ENCODE results near the gene PLXNA4.

The PLXNA4 gene

GRCh38 chr7:132161976-132162375, 414.3 kb downstream of the PLXNA4 start:
- in situ Hi-C loops (cut with HindIII; ENCODE audit: low sequenced_read_pairs) = no loop called here

GRCh38 chr7:132161533-132161915, 414.7 kb downstream of the PLXNA4 start:
- in situ Hi-C loops (cut with HindIII; ENCODE audit: low sequenced_read_pairs) = no loop called here

GRCh38 chr7:132160611-132161532, 415.4 kb downstream of the PLXNA4 start:
- in situ Hi-C loops (cut with HindIII; ENCODE audit: low sequenced_read_pairs) = no loop called here

GRCh38 chr7:132158841-132159240, 417.4 kb downstream of the PLXNA4 start:
- in situ Hi-C loops (cut with HindIII; ENCODE audit: low sequenced_read_pairs) = no loop called here

GRCh38 chr7:132158166-132158565, 418.1 kb downstream of the PLXNA4 start:
- in situ Hi-C loops (cut with HindIII; ENCODE audit: low sequenced_read_pairs) = no loop called here

GRCh38 chr7:132155715-132156114, 420.6 kb downstream of the PLXNA4 start:
- in situ Hi-C loops (cut with HindIII; ENCODE audit: low sequenced_read_pairs) = no loop called here

GRCh38 chr7:132154695-132155471, 421.4 kb downstream of the PLXNA4 start:
- in situ Hi-C loops (cut with HindIII; ENCODE audit: low sequenced_read_pairs) = no loop called here

- in situ Hi-C loops (cut with HindIII; ENCODE audit: low sequenced_read_pairs) = no loop called here
Measured at GRCh38 chr7:132154248-132154647, 422.0 kb downstream of the PLXNA4 start.

- in situ Hi-C loops (cut with HindIII; ENCODE audit: low sequenced_read_pairs) = no loop called here
Measured at GRCh38 chr7:132152131-132152889, 424.0 kb downstream of the PLXNA4 start.

GRCh38 chr7:132150711-132151110, 425.6 kb downstream of the PLXNA4 start:
- in situ Hi-C loops (cut with HindIII; ENCODE audit: low sequenced_read_pairs) = no loop called here

- in situ Hi-C loops (cut with HindIII; ENCODE audit: low sequenced_read_pairs) = no loop called here
Measured at GRCh38 chr7:132149436-132150304, 426.6 kb downstream of the PLXNA4 start.

GRCh38 chr7:132148876-132149275, 427.4 kb downstream of the PLXNA4 start:
- in situ Hi-C loops (cut with HindIII; ENCODE audit: low sequenced_read_pairs) = no loop called here

- in situ Hi-C loops (cut with HindIII; ENCODE audit: low sequenced_read_pairs) = no loop called here
Measured at GRCh38 chr7:132145466-132145865, 430.8 kb downstream of the PLXNA4 start.

- in situ Hi-C loops (cut with HindIII; ENCODE audit: low sequenced_read_pairs) = no loop called here
Measured at GRCh38 chr7:132145063-132145462, 431.2 kb downstream of the PLXNA4 start.

- in situ Hi-C loops (cut with HindIII; ENCODE audit: low sequenced_read_pairs) = no loop called here
Measured at GRCh38 chr7:132142006-132142405, 434.3 kb downstream of the PLXNA4 start.

- in situ Hi-C loops (cut with HindIII; ENCODE audit: low sequenced_read_pairs) = no loop called here
Measured at GRCh38 chr7:132141109-132141508, 435.2 kb downstream of the PLXNA4 start.

GRCh38 chr7:132140341-132140740, 435.9 kb downstream of the PLXNA4 start:
- in situ Hi-C loops (cut with HindIII; ENCODE audit: low sequenced_read_pairs) = no loop called here

GRCh38 chr7:132138817-132139216, 437.5 kb downstream of the PLXNA4 start:
- in situ Hi-C loops (cut with HindIII; ENCODE audit: low sequenced_read_pairs) = no loop called here

- in situ Hi-C loops (cut with HindIII; ENCODE audit: low sequenced_read_pairs) = no loop called here
Measured at GRCh38 chr7:132137681-132138080, 438.6 kb downstream of the PLXNA4 start.

- in situ Hi-C loops (cut with HindIII; ENCODE audit: low sequenced_read_pairs) = no loop called here
Measured at GRCh38 chr7:132135746-132136385, 440.4 kb downstream of the PLXNA4 start.

Data from DLD1 (cell line).